Measurements from ENCODE around the gene ERMARD.

Gene ERMARD

DNA sequence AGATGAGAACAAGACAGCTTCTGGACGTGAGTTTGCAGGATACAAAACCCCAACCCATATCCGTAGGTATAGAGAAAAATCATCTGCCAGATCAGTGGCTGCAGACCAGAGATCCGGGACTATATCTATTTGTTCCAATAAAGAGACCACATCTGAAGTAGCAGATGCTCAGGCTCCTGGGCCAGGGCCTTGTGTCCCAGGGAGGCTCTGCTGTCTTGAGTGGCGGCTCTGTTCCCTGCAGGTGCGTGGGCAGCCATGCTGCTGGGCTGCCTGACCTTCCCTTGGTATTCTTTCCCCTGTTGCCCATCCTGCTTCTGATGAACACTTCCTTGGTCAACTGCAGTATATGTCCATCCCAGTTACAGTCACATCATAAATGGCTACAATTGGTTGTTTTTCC is 34.9 kb downstream of the ERMARD start:
- TF ChIP-seq, protein P1, sequence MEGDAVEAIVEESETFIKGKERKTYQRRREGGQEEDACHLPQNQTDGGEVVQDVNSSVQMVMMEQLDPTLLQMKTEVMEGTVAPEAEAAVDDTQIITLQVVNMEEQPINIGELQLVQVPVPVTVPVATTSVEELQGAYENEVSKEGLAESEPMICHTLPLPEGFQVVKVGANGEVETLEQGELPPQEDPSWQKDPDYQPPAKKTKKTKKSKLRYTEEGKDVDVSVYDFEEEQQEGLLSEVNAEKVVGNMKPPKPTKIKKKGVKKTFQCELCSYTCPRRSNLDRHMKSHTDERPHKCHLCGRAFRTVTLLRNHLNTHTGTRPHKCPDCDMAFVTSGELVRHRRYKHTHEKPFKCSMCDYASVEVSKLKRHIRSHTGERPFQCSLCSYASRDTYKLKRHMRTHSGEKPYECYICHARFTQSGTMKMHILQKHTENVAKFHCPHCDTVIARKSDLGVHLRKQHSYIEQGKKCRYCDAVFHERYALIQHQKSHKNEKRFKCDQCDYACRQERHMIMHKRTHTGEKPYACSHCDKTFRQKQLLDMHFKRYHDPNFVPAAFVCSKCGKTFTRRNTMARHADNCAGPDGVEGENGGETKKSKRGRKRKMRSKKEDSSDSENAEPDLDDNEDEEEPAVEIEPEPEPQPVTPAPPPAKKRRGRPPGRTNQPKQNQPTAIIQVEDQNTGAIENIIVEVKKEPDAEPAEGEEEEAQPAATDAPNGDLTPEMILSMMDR (IDR thresholded peaks at IDR 0.05; ENCODE audit: low read depth, low read length) = no peak
- H3K4me3 ChIP-seq (replicated peaks in 1 of 2; ENCODE audit: low read depth in 2 of 2, low read length in 2 of 2) = no peak overlapping the region
- DNase-seq (ENCODE audit: low read depth in 2 of 2) = no peak

DNA sequence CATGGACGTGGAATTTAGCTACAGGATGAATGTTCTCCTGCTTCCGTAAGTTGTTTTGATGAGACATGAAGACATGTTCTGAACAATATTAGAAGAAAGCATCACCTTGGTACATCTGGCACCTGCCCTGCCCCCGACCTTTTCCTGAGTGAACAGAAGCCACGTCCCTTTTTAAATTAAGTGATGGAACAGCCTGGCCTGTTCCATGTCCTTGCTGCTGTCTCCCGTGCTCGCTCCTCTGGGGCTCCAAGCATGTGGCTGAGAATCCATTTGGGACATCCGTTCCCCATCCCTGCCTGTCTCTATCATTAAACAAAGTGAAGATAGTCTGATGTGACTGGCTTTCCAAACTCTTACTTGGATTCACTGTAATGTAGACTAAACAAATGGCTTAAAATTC is 36.4 kb downstream of the ERMARD start:
- DNase-seq (ENCODE audit: low read depth in 2 of 2) = no peak
- TF ChIP-seq, protein P1 (IDR thresholded peaks at IDR 0.05; ENCODE audit: low read depth, low read length) = no peak
- no peak overlapping the region for H3K4me3 ChIP-seq (replicated peaks in 1 of 2; ENCODE audit: low read depth in 2 of 2, low read length in 2 of 2)

DNA sequence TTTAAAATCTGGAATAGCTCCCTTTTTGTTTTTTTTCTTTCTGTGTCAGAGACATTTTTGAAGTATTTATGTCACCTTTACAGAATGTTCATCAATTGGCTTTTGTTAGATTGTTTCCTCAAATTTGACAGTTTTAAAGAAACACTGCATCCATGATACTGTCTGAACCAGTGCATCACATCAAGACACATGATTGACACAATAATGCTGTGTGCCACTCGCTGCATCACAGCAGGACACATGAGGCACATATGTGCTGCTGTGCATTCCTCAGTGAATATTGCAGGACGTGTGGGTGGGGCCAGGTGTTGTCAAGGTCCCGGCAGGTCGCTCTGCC is 37.4 kb downstream of the ERMARD start:
- no peak for DNase-seq (ENCODE audit: low read depth in 2 of 2)

DNA sequence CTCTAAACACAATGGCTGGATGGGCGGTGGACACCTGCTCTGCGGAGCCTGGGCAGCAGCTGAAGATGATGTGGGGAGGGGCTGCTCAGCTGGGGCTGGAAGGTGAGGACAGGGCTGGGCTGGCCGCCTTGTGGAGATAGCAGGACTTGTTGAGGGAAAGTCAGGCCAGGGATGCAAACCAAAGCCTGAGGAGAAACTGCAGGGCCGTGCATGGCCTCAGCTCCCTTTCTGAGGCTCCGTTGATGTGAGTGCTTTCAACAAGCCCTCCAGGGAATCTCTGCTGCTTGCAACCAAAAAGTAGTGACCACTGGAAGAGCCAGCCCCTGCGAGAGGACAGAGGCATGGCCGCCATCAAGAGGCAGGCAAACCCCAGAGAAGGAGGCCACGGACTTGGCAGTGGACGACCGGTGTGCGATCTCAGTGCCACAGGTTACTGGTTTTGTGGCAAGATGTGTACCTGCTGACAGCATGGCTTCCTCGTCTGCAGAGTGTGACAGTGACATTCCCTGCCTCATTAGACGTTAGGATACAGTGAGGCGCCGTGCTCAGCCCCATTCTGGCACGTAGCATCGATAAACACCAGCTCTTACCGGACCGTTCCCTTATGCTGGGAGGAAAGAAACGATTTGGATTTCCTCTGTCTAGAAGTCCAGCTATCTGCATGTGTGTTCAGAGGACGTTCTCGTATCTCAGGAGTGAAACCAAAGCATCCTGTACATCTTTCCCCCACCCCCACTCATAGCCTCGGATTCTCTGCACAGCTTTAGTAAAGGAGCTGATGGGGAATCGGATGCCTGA is 37.9 kb downstream of the ERMARD start:
- TF ChIP-seq, protein P1 (IDR thresholded peaks at IDR 0.05; ENCODE audit: low read depth, low read length) = no peak
- H3K4me3 ChIP-seq (replicated peaks in 1 of 2; ENCODE audit: low read depth in 2 of 2, low read length in 2 of 2) = peak overlapping the region; percentile 35 to 59
- peak in 1 of 2 donors; percentile 8 for DNase-seq (ENCODE audit: low read depth in 2 of 2)

More for the DNA sequence above, 37.4 kb downstream of the ERMARD start:
- TF ChIP-seq, protein P1 (IDR thresholded peaks at IDR 0.05; ENCODE audit: low read depth, low read length) = no peak
- H3K4me3 ChIP-seq (replicated peaks in 1 of 2; ENCODE audit: low read depth in 2 of 2, low read length in 2 of 2) = no peak overlapping the region

DNA sequence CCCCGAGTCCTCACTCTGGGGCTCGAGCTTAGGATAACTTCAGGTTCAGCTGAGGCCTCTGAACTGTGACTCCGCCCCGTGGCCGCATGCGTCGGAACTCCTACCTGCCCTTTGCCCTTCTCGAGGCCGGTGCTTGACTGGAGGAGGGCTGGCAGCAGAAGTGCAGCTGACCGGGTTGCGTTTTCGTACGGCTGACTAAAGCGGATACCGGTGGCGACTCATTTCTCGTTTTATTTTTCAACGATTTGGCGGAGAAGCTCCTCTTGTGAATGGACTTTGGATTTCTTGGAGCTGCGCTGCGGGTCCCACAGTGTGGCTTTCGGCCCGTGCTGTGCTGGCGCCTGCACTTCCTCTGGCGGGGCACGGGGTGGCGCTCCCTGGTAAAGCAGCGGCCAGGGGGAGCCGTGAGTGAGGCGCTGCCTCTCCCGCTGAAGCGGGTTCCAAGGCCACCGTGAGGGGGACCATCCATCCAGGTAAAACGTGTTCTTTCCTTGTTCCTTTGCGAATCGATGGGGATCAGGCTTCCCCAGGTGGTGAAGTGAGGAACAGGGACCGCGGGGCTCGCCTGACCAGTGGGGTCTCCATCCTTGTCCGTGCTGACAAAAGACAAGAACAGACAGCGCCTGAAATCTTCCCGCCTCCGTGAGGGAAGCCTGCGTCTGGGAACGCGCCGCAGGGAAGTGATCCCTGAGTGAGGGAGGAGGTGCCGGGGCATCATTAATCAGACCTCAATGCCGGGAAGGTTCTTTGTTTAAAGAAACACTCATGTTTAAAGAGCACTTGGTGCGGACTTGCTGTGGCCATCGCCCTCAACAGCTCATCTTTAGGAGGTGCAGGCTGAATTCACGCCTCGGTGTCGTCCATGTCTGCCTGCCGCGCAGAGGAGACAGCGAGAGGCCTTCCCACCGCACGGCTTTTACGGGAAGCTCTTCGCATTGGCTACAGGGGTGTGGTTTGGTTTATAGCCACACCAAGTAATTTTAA is 38.8 kb downstream of the ERMARD start:
- DNase-seq (ENCODE audit: low read depth in 2 of 2) = peak; percentile 68 to 69
- TF ChIP-seq, protein P1 (IDR thresholded peaks at IDR 0.05; ENCODE audit: low read depth, low read length) = peak; percentile 99
- H3K4me3 ChIP-seq (replicated peaks in 1 of 2; ENCODE audit: low read depth in 2 of 2, low read length in 2 of 2) = peak overlapping the region; percentile 35 to 59

DNA sequence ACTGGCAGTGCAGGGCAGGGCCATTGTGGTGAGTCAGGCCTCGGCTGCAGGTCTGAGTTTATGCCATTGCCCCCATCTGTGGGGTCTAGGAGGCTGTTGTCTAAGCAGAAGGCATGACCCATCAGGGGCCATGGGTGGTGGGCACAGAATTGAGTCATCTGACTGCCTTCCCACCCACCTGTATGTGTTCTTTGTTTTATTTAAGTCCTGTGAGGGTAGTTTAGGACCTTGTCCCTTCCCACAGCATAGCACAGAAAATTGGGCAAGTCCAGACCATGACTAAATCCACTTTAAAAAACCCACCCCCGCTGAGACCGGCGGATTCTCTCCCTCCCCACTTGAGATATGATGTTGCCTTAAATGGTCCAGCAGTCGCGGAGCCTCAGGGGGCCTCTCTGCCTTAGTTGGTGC is 40.3 kb downstream of the ERMARD start:
- TF ChIP-seq, protein P1 (IDR thresholded peaks at IDR 0.05; ENCODE audit: low read depth, low read length) = no peak
- no peak for DNase-seq (ENCODE audit: low read depth in 2 of 2)
- no peak overlapping the region for H3K4me3 ChIP-seq (replicated peaks in 1 of 2; ENCODE audit: low read depth in 2 of 2, low read length in 2 of 2)
